ENCODE data around the gene SCUBE1. TPM values are rescaled to one million over a fixed set of nuclear protein-coding genes. Genes with fewer than 3 reads are reported as not detected.

Gene SCUBE1
- total RNA-seq, 1 experiment from 2014 or later = 0.54 TPM

DNA sequence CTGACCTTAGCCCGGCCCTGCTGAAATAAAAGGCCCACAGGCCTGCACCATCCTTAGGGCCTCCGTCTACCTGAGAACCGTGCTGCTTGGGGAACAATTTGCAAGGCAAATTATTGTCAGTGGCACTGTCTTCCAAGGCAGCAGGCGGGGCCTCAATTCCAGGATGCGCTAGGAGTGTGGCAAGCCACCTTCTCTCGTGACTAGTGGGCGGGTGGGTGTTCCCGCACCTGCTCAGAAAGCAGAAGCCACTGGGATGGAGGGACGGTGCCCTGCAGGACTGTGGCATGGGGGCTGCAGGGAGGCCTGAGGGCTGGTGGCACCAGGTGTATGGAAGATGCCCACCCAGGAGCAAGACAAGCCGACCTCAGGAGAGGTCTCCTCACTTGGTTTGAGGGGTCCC, 97.5 kb downstream of the SCUBE1 start:
- no peak for TF ChIP-seq CTCF (IDR thresholded peaks at IDR 0.05; ENCODE audit: unreplicated experiment)
- BruUV-seq (replicated peaks) = no TSS peak
- CTCF ChIA-PET = interaction anchor here (1.7 kb wide), 1 partner anchor 41 kb away, joined by 3 read pairs; no protein-coding TSS in a partner anchor
- intact Hi-C loops (cut with micrococcal nuclease; ENCODE audit: unreplicated experiment) = no loop called here
- no peak for DNase-seq
- Mint-ChIP-seq H3K4me1 (ENCODE audit: low read depth, unreplicated experiment) (no peaks in the 10 kb centered on the region), H3K4me3 (ENCODE audit: low read depth, unreplicated experiment) (no peak overlapping the region), H3K27ac (ENCODE audit: unreplicated experiment) (no peak overlapping the region), H3K9me3 (ENCODE audit: low read depth, unreplicated experiment) (no peaks in the 10 kb centered on the region), H3K27me3 (ENCODE audit: unreplicated experiment) (no peaks in the 10 kb centered on the region), H3K36me3 (ENCODE audit: insufficient read depth, unreplicated experiment) (no peaks in the 10 kb centered on the region)

- Mint-ChIP-seq H3K4me1 (ENCODE audit: low read depth, unreplicated experiment) (no peaks in the 10 kb centered on the region), H3K4me3 (ENCODE audit: low read depth, unreplicated experiment) (no peak overlapping the region)
Measured at GRCh38 chr22:43244803-43245527, 98.2 kb downstream of the SCUBE1 start.

DNA sequence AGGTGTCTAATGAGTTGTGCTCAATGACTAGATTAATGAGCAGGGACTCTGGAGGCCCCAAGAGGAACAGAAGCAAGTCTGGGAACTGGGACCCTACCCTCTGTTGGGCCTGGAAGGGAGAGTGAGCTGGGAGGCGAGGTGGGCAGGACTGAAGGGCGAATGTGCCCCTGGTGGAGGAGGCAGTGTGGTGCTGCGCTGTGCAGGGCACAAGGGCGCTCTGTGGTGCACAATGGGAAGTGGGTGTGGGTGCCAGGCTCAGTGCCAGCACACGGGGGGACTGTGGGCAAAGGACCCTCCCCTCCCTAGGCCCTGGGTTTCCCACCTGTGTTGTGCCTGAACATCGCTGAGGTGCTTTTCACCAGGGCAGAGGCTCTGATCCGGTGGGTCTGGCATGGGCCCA, 98.8 kb downstream of the SCUBE1 start:
- Mint-ChIP-seq H3K27me3 (ENCODE audit: unreplicated experiment) (peaks cover 10% of the 10 kb centered on the region), H3K4me3 (ENCODE audit: low read depth, unreplicated experiment) (no peak overlapping the region), H3K36me3 (ENCODE audit: insufficient read depth, unreplicated experiment) (no peaks in the 10 kb centered on the region), H3K27ac (ENCODE audit: unreplicated experiment) (no peak overlapping the region), H3K9me3 (ENCODE audit: low read depth, unreplicated experiment) (no peaks in the 10 kb centered on the region), H3K4me1 (ENCODE audit: low read depth, unreplicated experiment) (no peaks in the 10 kb centered on the region)
- intact Hi-C loops (cut with micrococcal nuclease; ENCODE audit: unreplicated experiment) = no loop called here
- TF ChIP-seq CTCF (IDR thresholded peaks at IDR 0.05; ENCODE audit: unreplicated experiment) = no peak
- no peak for DNase-seq
- no TSS peak for BruUV-seq (replicated peaks)
- CTCF ChIA-PET = interaction anchor here (0.8 kb wide), 1 partner anchor 13 kb away, joined by 3 read pairs; no protein-coding TSS in a partner anchor

More at GRCh38 chr22:43244803-43245527, 98.2 kb downstream of the SCUBE1 start:
- Mint-ChIP-seq H3K27me3 (ENCODE audit: unreplicated experiment) (peaks cover 6% of the 10 kb centered on the region), H3K27ac (ENCODE audit: unreplicated experiment) (no peak overlapping the region), H3K36me3 (ENCODE audit: insufficient read depth, unreplicated experiment) (no peaks in the 10 kb centered on the region), H3K9me3 (ENCODE audit: low read depth, unreplicated experiment) (no peaks in the 10 kb centered on the region)
- CTCF ChIA-PET = no interaction called here
- DNase-seq = no peak
- no peak for TF ChIP-seq CTCF (IDR thresholded peaks at IDR 0.05; ENCODE audit: unreplicated experiment)
- intact Hi-C loops (cut with micrococcal nuclease; ENCODE audit: unreplicated experiment) = no loop called here
- BruUV-seq (replicated peaks) = no TSS peak

- CTCF ChIA-PET = interaction anchor here (0.8 kb wide), 1 partner anchor 12 kb away, joined by 3 read pairs; no protein-coding TSS in a partner anchor
- TF ChIP-seq CTCF (IDR thresholded peaks at IDR 0.05; ENCODE audit: unreplicated experiment) = no peak
- H3K4me1 Mint-ChIP-seq (ENCODE audit: low read depth, unreplicated experiment) = no peaks in the 10 kb centered on the region
- no TSS peak for BruUV-seq (replicated peaks)
- H3K9me3 Mint-ChIP-seq (ENCODE audit: low read depth, unreplicated experiment) = no peaks in the 10 kb centered on the region
- DNase-seq = no peak
- no peak overlapping the region for H3K27ac Mint-ChIP-seq (ENCODE audit: unreplicated experiment)
- H3K36me3 Mint-ChIP-seq (ENCODE audit: insufficient read depth, unreplicated experiment) = no peaks in the 10 kb centered on the region
- H3K4me3 Mint-ChIP-seq (ENCODE audit: low read depth, unreplicated experiment) = no peak overlapping the region
- intact Hi-C loops (cut with micrococcal nuclease; ENCODE audit: unreplicated experiment) = no loop called here
- H3K27me3 Mint-ChIP-seq (ENCODE audit: unreplicated experiment) = peaks cover 15% of the 10 kb centered on the region
Measured at GRCh38 chr22:43243324-43243723, 99.8 kb downstream of the SCUBE1 start.
